Endothelial cell of umbilical vein (primary cell): ENCODE measurements around the gene COL18A1. TPM values are rescaled to one million over a fixed set of nuclear protein-coding genes. Genes with fewer than 3 reads are reported as not detected.

ENCODE experiments used
- BruUV-seq: library from RNA; stranded (reverse); fragments of 400-500 nt; replicated peaks from 2 replicates; lab custom pipeline; 2021; lab: Mats Ljungman, UMichigan
- CTCF ChIA-PET: fragments of 300-600, 350-600 bp; sonication (Branson Sonifier 250); formaldehyde crosslinking; loops from one replicate; lab custom pipeline; 2021; ENCODE audit warnings: antibody characterized with exemption, inconsistent platforms; lab: Charles Lee
- POLR2A ChIA-PET: fragments of 300-600, 350-600 bp; sonication (Branson Sonifier 250); formaldehyde crosslinking; loops from one replicate; lab custom pipeline; 2021; ENCODE audit warnings: antibody characterized with exemption, inconsistent platforms; lab: Charles Lee
- DNase-seq: peaks from one replicate; pipeline ENCODE4 v3.0.0-alpha.2; 2011; ENCODE audit warnings: low read depth, low spot score
- FAIRE-seq: peaks from 2 replicates; lab custom pipeline; 2011; peaks lifted over from hg19 to GRCh38; lab: Jason Lieb, UNC
- H2AFZ ChIP-seq: 2 replicates; pipeline ENCODE4 v1.6.0; 2012; ENCODE audit warnings: low read depth, low read length, control low read depth, inconsistent platforms
- H3K27ac ChIP-seq: 2 replicates; pipeline ENCODE4 v1.5.1; 2011; ENCODE audit warnings: low read depth, mild to moderate bottlenecking, control low read depth, low read length, moderate library complexity; ENCODE audit not compliant: insufficient read depth
- H3K27me3 ChIP-seq, 2 experiments: 2 replicates each; pipeline versions ENCODE4 v1.6.0 to v1.6.1; 2011; ENCODE audit warnings: low read length in 2 of 2, mixed read lengths in 1 of 2; ENCODE audit not compliant: control insufficient read depth in 2 of 2, insufficient read depth in 2 of 2
- H3K36me3 ChIP-seq, 2 experiments: 2 replicates in 1 of 2; 3 replicates in 1 of 2; pipeline ENCODE4 v1.5.1; 2011; ENCODE audit warnings: low read length in 2 of 2, mild to moderate bottlenecking in 1 of 2, moderate library complexity in 1 of 2; ENCODE audit not compliant: control insufficient read depth in 2 of 2, insufficient read depth in 2 of 2; ENCODE audit errors: extremely low read depth in 1 of 2
- H3K4me1 ChIP-seq: 3 replicates; pipeline ENCODE4 v1.5.1; 2011; ENCODE audit warnings: mild to moderate bottlenecking, low read length; ENCODE audit not compliant: control insufficient read depth, insufficient read depth; ENCODE audit errors: extremely low read depth
- H3K4me2 ChIP-seq: 2 replicates; pipeline ENCODE4 v1.6.1; 2011; ENCODE audit warnings: low read length, control low read depth, mixed read lengths; ENCODE audit not compliant: insufficient read depth
- H3K4me3 ChIP-seq, 3 experiments: fragments of 200-600 bp in 1 of 3; sonication (generic), shearing (Covaris generic) in 1 of 3; replicated peaks in 1 of 3; 2 replicates each; pipeline ENCODE4 v1.5.1; 2011 to 2016; ENCODE audit warnings: control low read depth in 3 of 3, low read length in 3 of 3, mild to moderate bottlenecking in 2 of 3, inconsistent platforms in 1 of 3, low read depth in 1 of 3, moderate library complexity in 1 of 3; ENCODE audit not compliant: insufficient read depth in 1 of 3
- H3K79me2 ChIP-seq: 2 replicates; pipeline ENCODE4 v1.6.0; 2012; ENCODE audit warnings: low read length, inconsistent platforms; ENCODE audit not compliant: control insufficient read depth, insufficient read depth
- H3K9ac ChIP-seq: replicated peaks from 2 replicates; pipeline ENCODE3; 2011; ENCODE audit warnings: low read length, control low read depth; ENCODE audit not compliant: insufficient read depth; ENCODE audit errors: extremely low read depth
- H3K9me1 ChIP-seq: replicated peaks from 3 replicates; pipeline ENCODE4 v1.6.0; 2011; ENCODE audit warnings: mild to moderate bottlenecking, low read length; ENCODE audit not compliant: control insufficient read depth, insufficient read depth; ENCODE audit errors: extremely low read depth
- H3K9me3 ChIP-seq: replicated peaks from 2 replicates; pipeline ENCODE4 v1.5.1; 2012; ENCODE audit warnings: low read length, inconsistent platforms; ENCODE audit not compliant: control insufficient read depth, insufficient read depth
- H4K20me1 ChIP-seq: replicated peaks from 2 replicates; pipeline ENCODE3; 2011; ENCODE audit warnings: mild to moderate bottlenecking, low read length; ENCODE audit not compliant: control insufficient read depth, insufficient read depth; ENCODE audit errors: extremely low read depth
- CTCF ChIP-seq, 2 donors: IDR thresholded peaks; 1 replicate in 1 of 2; 2 replicates in 1 of 2; pipeline ENCODE4 v1.5.1; 2011; ENCODE audit warnings: low read length in 2 of 2, mild to moderate bottlenecking in 2 of 2, moderate library complexity in 2 of 2, control low read depth in 1 of 2, inconsistent platforms in 1 of 2, low read depth in 1 of 2; ENCODE audit not compliant: insufficient read depth in 1 of 2; ENCODE audit errors: extremely low read depth in 1 of 2
- EZH2 ChIP-seq: IDR thresholded peaks from 2 replicates; pipeline ENCODE4 v1.6.1; 2012; ENCODE audit warnings: borderline replicate concordance, low read depth, mild to moderate bottlenecking, moderate library complexity, low read length, inconsistent platforms; ENCODE audit not compliant: severe bottlenecking
- FOS ChIP-seq: IDR thresholded peaks from 2 replicates; pipeline ENCODE4 v1.6.1; 2011; ENCODE audit warnings: mild to moderate bottlenecking, low read length, moderate library complexity, borderline replicate concordance; ENCODE audit not compliant: insufficient read depth
- GATA2 ChIP-seq: IDR thresholded peaks from 2 replicates; pipeline ENCODE4 v1.7.0; 2011; ENCODE audit warnings: low read depth, mild to moderate bottlenecking, moderate library complexity, mixed read lengths, low read length; ENCODE audit not compliant: insufficient read length, insufficient read depth
- JUN ChIP-seq: IDR thresholded peaks from 2 replicates; pipeline ENCODE4 v1.6.1; 2011; ENCODE audit warnings: borderline replicate concordance, low read depth; ENCODE audit not compliant: insufficient read length, insufficient read depth
- MAX ChIP-seq: IDR thresholded peaks from 2 replicates; pipeline ENCODE4 v1.6.1; 2011; ENCODE audit not compliant: insufficient read depth, insufficient read length
- MYC ChIP-seq: IDR thresholded peaks from one replicate; pipeline ENCODE4 v1.6.1; 2011; ENCODE audit warnings: mild to moderate bottlenecking, low read depth, low read length
- POLR2A ChIP-seq: IDR thresholded peaks from 2 replicates; pipeline ENCODE4 v1.6.1; 2012; ENCODE audit warnings: low read depth, mild to moderate bottlenecking, control low read depth, low read length
- POLR2AphosphoS5 ChIP-seq: IDR thresholded peaks from 2 replicates; pipeline ENCODE4 v1.6.1; 2012; ENCODE audit warnings: low read depth, mild to moderate bottlenecking, control low read depth, low read length, moderate library complexity; ENCODE audit not compliant: insufficient read depth
- dilution Hi-C: fragments of 300-500 bp; cut with MboI; formaldehyde crosslinking; loops from one replicate; pipeline ENCODE4 v1.15.0; 2019; ENCODE audit warnings: low sequenced_read_pairs; ENCODE audit not compliant: extremely low pct_ligation_motif_present
- intact Hi-C: fragments of 100-400 bp; cut with micrococcal nuclease; formaldehyde crosslinking; loops from one replicate; pipeline ENCODE4 v1.10.0; 2022
- polyA plus RNA-seq, 4 experiments: library from polyadenylated mRNA; depleted of rRNA in 3 of 4; stranded (reverse) in 3 of 4; unstranded in 1 of 4; fragments of >200 nt; gene quantifications; 2 replicates each; pipeline versions ENCODE4 v1.2.1 to v1.2.3, GENCODE V29; 2011 to 2012; ENCODE audit warnings: missing spikeins in 1 of 4
- total RNA-seq: library from RNA; stranded (reverse); gene quantifications from 2 replicates; pipeline ENCODE4 v1.2.3, GENCODE V29; 2021

COL18A1 gene
- total and polyA plus RNA-seq, 2 donors (not counting 3 experiments of a cell fraction or from before 2014, with no cell fraction given) = 198 to 252 TPM

GRCh38 chr21:45528028-45528705, 123.2 kb downstream of the COL18A1 start:
- Histone ChIP-seq H3K9me3 (no peaks in the 10 kb centered on the region), H3K9ac (no peak overlapping the region), H3K36me3 (peaks cover 7 to 15% of the 10 kb centered on the region in 2 experiments), H3K4me1 (peaks cover 6% of the 10 kb centered on the region), H3K4me2 (no peak overlapping the region), H3K27ac (no peak overlapping the region), H4K20me1 (no peaks in the 10 kb centered on the region), H3K79me2 (peaks cover 5% of the 10 kb centered on the region), H3K4me3 (no peak overlapping the region), H3K9me1 (no peaks in the 10 kb centered on the region), H3K27me3 (no peaks in the 10 kb centered on the region), H2AFZ (no peak overlapping the region)
- TF ChIP-seq FOS = no peak
- no peak for TF ChIP-seq MYC
- no peak for TF ChIP-seq POLR2A
- no peak for TF ChIP-seq EZH2
- TF ChIP-seq CTCF (IDR thresholded peaks at IDR 0.05; ENCODE audit: extremely low read depth in 1 of 2, insufficient read depth in 1 of 2, low read depth in 1 of 2, low read length in 2 of 2) = no peak
- TF ChIP-seq MAX = no peak
- TF ChIP-seq GATA2 = no peak
- no peak for TF ChIP-seq JUN
- TF ChIP-seq POLR2AphosphoS5 = no peak
- dilution Hi-C loops (no loop called here), intact Hi-C loops (no loop called here)
- BruUV-seq = no TSS peak
- CTCF ChIA-PET = no interaction called here
- DNase-seq = no peak
- POLR2A ChIA-PET = no interaction called here
- FAIRE-seq = no peak
